ENCODE data around the gene EDA. TPM values are rescaled to one million over a fixed set of nuclear protein-coding genes. Genes with fewer than 3 reads are reported as not detected.

The EDA gene
- total and polyA plus RNA-seq, 8 donors = 1.7 to 5.1 (median 3.6) TPM

GRCh38 chrX:69759921-69760625, 144.2 kb downstream of the EDA start:
- TF ChIP-seq CTCF (IDR thresholded peaks at IDR 0.05) = no peak
- DNase-seq = no peak
- WGBS, 2 donors = 16 to 70% methylated on average over 1 of the region's 1 CpG

GRCh38 chrX:69761633-69762032, 145.7 kb downstream of the EDA start:
- ATAC-seq (no peak), FAIRE-seq (no peak), DNase-seq (no peak)
- intact Hi-C loops (cut with DNase I) = no loop called here
- WGBS, 2 donors = 35 to 50% methylated on average over 3 of the region's 3 CpGs
- H3K27me3 ChIP-seq = no peaks in the 10 kb centered on the region
- no peaks in the 10 kb centered on the region for H3K4me1 ChIP-seq
- no peak for TF ChIP-seq CTCF (IDR thresholded peaks at IDR 0.05)
- H3K4me3 ChIP-seq = no peak overlapping the region
- H3K27ac ChIP-seq = no peak overlapping the region
- no peaks in the 10 kb centered on the region for H3K36me3 ChIP-seq
- H3K9me3 ChIP-seq = no peaks in the 10 kb centered on the region

More at GRCh38 chrX:69759921-69760625, 144.2 kb downstream of the EDA start:
- no peaks in the 10 kb centered on the region for H3K9me3 ChIP-seq
- no peak overlapping the region for H3K27ac ChIP-seq
- no peak for ATAC-seq
- intact Hi-C loops (cut with DNase I) = no loop called here
- H3K4me3 ChIP-seq = no peak overlapping the region
- H3K36me3 ChIP-seq = no peaks in the 10 kb centered on the region
- no peaks in the 10 kb centered on the region for H3K27me3 ChIP-seq
- H3K4me1 ChIP-seq = no peaks in the 10 kb centered on the region
- peak; percentile 63 for FAIRE-seq

GRCh38 chrX:69762340-69762739, 146.4 kb downstream of the EDA start:
- peak; percentile 17 for FAIRE-seq
- ATAC-seq = no peak
- no peak overlapping the region for H3K27ac ChIP-seq
- intact Hi-C loops (cut with DNase I) = no loop called here
- no peak for DNase-seq
- H3K27me3 ChIP-seq = no peaks in the 10 kb centered on the region
- no peaks in the 10 kb centered on the region for H3K36me3 ChIP-seq
- WGBS, 2 donors = 80 to 82% methylated on average over 3 of the region's 3 CpGs
- H3K4me3 ChIP-seq = no peak overlapping the region
- no peaks in the 10 kb centered on the region for H3K9me3 ChIP-seq
- no peaks in the 10 kb centered on the region for H3K4me1 ChIP-seq
- TF ChIP-seq CTCF (IDR thresholded peaks at IDR 0.05) = no peak

- H3K4me3 ChIP-seq = no peak overlapping the region
- peaks cover 0 to 3% (median 0%) of the 10 kb centered on the region in 4 donors for H3K9me3 ChIP-seq
- H3K36me3 ChIP-seq = no peaks in the 10 kb centered on the region
- FAIRE-seq (no peak), ATAC-seq (no peak), DNase-seq (no peak)
- intact Hi-C loops (cut with DNase I) = no loop called here
- 57 to 60% methylated on average over 4 of the region's 4 CpGs for WGBS, 2 donors
- no peak for TF ChIP-seq CTCF (IDR thresholded peaks at IDR 0.05)
- no peak overlapping the region for H3K27ac ChIP-seq
- H3K4me1 ChIP-seq = no peaks in the 10 kb centered on the region
- no peaks in the 10 kb centered on the region for H3K27me3 ChIP-seq
Measured at GRCh38 chrX:69793260-69793935, 177.5 kb downstream of the EDA start.

- FAIRE-seq (no peak), DNase-seq (peak in 1 of 6 donors; percentile 25), ATAC-seq (no peak)
- 69 to 96% methylated on average over 2 to 3 of the region's 3 CpGs for WGBS, 2 donors
- intact Hi-C loops (cut with DNase I) = no loop called here
- H3K4me3 ChIP-seq = no peak overlapping the region
- no peak overlapping the region for H3K27ac ChIP-seq
- H3K4me1 ChIP-seq = no peaks in the 10 kb centered on the region
- H3K9me3 ChIP-seq = peaks cover 0 to 3% (median 0%) of the 10 kb centered on the region in 4 donors
- TF ChIP-seq CTCF (IDR thresholded peaks at IDR 0.05) = no peak
- no peaks in the 10 kb centered on the region for H3K36me3 ChIP-seq
- H3K27me3 ChIP-seq = no peaks in the 10 kb centered on the region
Measured at GRCh38 chrX:69795702-69796101, 179.8 kb downstream of the EDA start.
